H1 (cell line): ENCODE measurements around the gene MYLK4. TPM values are rescaled to one million over a fixed set of nuclear protein-coding genes. Genes with fewer than 3 reads are reported as not detected.

Experiments
- ASH2L ChIP-seq: fragments of 200-600, 300-600 bp; sonication (generic); IDR thresholded peaks from one replicate; pipeline ENCODE4 v1.7.1; 2017; ENCODE audit warnings: low read length
- JUND ChIP-seq: IDR thresholded peaks from 2 replicates; pipeline ENCODE4 v1.6.1; 2011; ENCODE audit warnings: mild to moderate bottlenecking, improper control_type of control experiment, low read length
- KDM5A ChIP-seq: fragments of 200-600 bp; IDR thresholded peaks from 2 replicates; pipeline ENCODE4 v1.7.1; 2012; ENCODE audit warnings: mild to moderate bottlenecking, low read length, inconsistent platforms, mixed read lengths
- MAX ChIP-seq: IDR thresholded peaks from 2 replicates; pipeline ENCODE4 v1.6.1; 2012; ENCODE audit warnings: inconsistent platforms
- RNF2 ChIP-seq: fragments of 200-900, 300-1000 bp; sonication (generic); IDR thresholded peaks from 2 replicates; pipeline ENCODE4 v1.7.1; 2016; ENCODE audit warnings: borderline replicate concordance, low read depth, mild to moderate bottlenecking, antibody characterized with exemption, low read length; ENCODE audit not compliant: poor library complexity, severe bottlenecking; ENCODE audit errors: missing control alignments
- RXRA ChIP-seq: IDR thresholded peaks from 2 replicates; pipeline ENCODE4 v1.6.1; 2011; ENCODE audit warnings: low read depth, mild to moderate bottlenecking, low read length, moderate library complexity; ENCODE audit not compliant: insufficient read depth
- SRF ChIP-seq: IDR thresholded peaks from 2 replicates; pipeline ENCODE4 v1.6.1; 2011; ENCODE audit warnings: mild to moderate bottlenecking, low read depth, low read length, moderate library complexity
- TAF7 ChIP-seq: optimal IDR thresholded peaks from 2 replicates; pipeline ENCODE3; 2011; ENCODE audit warnings: low read depth, mild to moderate bottlenecking, inconsistent platforms, low read length, moderate library complexity, borderline replicate concordance
- polyA plus RNA-seq, 7 experiments: library from polyadenylated mRNA; depleted of rRNA in 3 of 7; stranded (reverse) in 5 of 7; unstranded in 2 of 7; fragments of >200 nt in 5 of 7; fragments of 200-250 nt in 2 of 7; gene quantifications; 1 replicate in 5 of 7; 2 replicates in 1 of 7; 4 replicates in 1 of 7; pipeline versions ENCODE4 v1.2.1 to v1.2.3, GENCODE V29; 2011 to 2013; ENCODE audit warnings: missing spikeins in 2 of 7, mixed read lengths in 2 of 7
- total RNA-seq: library from RNA; stranded (reverse); fragmentation: NEBNext Ultra II Directional; extraction: Animal tissue kit (Norgen Biotek cat#: 25700); gene quantifications from 2 replicates; pipeline ENCODE4 v1.2.1, GENCODE V29; 2021
- TF ChIP-seq, protein P1 (sequence below): IDR thresholded peaks from 2 replicates; pipeline ENCODE4 v1.6.1; 2012; ENCODE audit warnings: low read length, inconsistent platforms

The MYLK4 gene
- total and polyA plus RNA-seq, 2 of the 8 experiments (the other 6 are each of a cell fraction or from before 2014, with no cell fraction given), result 0.11 to 0.17 TPM

- TF ChIP-seq, protein P1, sequence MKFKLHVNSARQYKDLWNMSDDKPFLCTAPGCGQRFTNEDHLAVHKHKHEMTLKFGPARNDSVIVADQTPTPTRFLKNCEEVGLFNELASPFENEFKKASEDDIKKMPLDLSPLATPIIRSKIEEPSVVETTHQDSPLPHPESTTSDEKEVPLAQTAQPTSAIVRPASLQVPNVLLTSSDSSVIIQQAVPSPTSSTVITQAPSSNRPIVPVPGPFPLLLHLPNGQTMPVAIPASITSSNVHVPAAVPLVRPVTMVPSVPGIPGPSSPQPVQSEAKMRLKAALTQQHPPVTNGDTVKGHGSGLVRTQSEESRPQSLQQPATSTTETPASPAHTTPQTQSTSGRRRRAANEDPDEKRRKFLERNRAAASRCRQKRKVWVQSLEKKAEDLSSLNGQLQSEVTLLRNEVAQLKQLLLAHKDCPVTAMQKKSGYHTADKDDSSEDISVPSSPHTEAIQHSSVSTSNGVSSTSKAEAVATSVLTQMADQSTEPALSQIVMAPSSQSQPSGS, result no peak
- TF ChIP-seq RNF2, result no peak
- no peak for TF ChIP-seq ASH2L
- TF ChIP-seq KDM5A, result no peak
- TF ChIP-seq MAX, result no peak
- TF ChIP-seq JUND, result no peak
- no peak for TF ChIP-seq RXRA
- TF ChIP-seq SRF, result no peak
- TF ChIP-seq TAF7, result no peak
- TF ChIP-seq, all 59 proteins: peak for 0
Measured at GRCh38 chr6:2713473-2714110, 37.1 kb downstream of the MYLK4 start (continued).
